ENCODE results near the gene EED. TPM values are rescaled to one million over a fixed set of nuclear protein-coding genes. Genes with fewer than 3 reads are reported as not detected.
"Not testable (repeated sequence)": the region's sequence is repeated elsewhere in the genome, so short reads cannot be mapped to it uniquely, and the experiment has no call there.

The EED gene
- polyA plus RNA-seq, 1 donor from 2014 or later: 40.1 TPM

DNA sequence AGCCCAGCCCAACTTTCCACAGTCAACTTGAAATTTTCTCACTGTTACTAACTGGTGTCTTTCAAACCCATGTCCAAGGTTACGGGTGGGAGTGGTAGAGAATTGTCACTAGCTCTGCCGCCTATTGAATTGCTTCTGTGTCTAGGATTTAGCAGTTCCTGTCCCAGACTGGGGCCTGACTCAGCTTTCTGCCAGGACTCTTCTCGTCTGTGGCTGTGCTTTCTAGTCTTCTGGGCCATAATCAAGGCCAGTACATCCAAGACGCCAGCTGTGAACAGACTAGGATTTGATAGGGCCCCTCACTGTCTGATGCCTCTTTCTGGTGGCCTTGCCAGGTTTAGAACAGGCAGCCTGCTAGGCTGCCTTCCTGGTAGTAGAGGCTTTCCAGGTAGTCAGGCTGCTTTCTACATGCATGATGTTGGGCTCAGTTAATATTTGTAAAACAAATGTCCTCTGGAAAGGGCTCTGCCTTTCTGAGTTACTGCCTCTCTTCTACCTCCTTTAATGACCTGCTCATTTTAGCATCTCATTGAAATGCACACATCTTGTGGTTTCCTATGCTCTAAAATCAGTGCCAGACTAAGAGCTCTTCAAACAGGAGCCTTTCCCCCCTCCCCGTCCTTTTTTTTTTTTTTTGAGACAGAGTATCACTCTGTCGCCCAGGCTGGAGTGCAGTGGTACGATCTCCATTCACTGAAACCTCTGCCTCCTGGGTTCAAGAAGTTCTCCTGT, 44.4 kb downstream of the EED start:
- Histone ChIP-seq H2AFZ (ENCODE audit: low read depth, low read length) (no peak overlapping the region), H3K27me3 (ENCODE audit: insufficient read depth, low read depth, low read length) (no peaks in the 10 kb centered on the region), H3K79me2 (replicated peaks; ENCODE audit: insufficient read depth, low read length) (no peaks in the 10 kb centered on the region), H3K9me2 (ENCODE audit: insufficient read depth, low read length) (no peaks in the 10 kb centered on the region), H3K36me3 (ENCODE audit: insufficient read depth, low read length) (no peaks in the 10 kb centered on the region), H3K9ac (ENCODE audit: low read length) (no peak overlapping the region), H3K9me3 (ENCODE audit: low read length) (no peaks in the 10 kb centered on the region), H3K27ac (ENCODE audit: low read length) (no peak overlapping the region), H3K4me3 (ENCODE audit: low read length) (no peak overlapping the region), H4K20me1 (ENCODE audit: insufficient read depth) (no peaks in the 10 kb centered on the region), H3K4me2 (ENCODE audit: low read length) (no peak overlapping the region), H3F3A (ENCODE audit: insufficient read depth, low read length, poor library complexity, severe bottlenecking) (no peaks in the 10 kb centered on the region)
- no peak for TF ChIP-seq MXI1 (conservative IDR thresholded peaks at IDR 0.05; ENCODE audit: poor library complexity, severe bottlenecking)
- TF ChIP-seq, protein P1, sequence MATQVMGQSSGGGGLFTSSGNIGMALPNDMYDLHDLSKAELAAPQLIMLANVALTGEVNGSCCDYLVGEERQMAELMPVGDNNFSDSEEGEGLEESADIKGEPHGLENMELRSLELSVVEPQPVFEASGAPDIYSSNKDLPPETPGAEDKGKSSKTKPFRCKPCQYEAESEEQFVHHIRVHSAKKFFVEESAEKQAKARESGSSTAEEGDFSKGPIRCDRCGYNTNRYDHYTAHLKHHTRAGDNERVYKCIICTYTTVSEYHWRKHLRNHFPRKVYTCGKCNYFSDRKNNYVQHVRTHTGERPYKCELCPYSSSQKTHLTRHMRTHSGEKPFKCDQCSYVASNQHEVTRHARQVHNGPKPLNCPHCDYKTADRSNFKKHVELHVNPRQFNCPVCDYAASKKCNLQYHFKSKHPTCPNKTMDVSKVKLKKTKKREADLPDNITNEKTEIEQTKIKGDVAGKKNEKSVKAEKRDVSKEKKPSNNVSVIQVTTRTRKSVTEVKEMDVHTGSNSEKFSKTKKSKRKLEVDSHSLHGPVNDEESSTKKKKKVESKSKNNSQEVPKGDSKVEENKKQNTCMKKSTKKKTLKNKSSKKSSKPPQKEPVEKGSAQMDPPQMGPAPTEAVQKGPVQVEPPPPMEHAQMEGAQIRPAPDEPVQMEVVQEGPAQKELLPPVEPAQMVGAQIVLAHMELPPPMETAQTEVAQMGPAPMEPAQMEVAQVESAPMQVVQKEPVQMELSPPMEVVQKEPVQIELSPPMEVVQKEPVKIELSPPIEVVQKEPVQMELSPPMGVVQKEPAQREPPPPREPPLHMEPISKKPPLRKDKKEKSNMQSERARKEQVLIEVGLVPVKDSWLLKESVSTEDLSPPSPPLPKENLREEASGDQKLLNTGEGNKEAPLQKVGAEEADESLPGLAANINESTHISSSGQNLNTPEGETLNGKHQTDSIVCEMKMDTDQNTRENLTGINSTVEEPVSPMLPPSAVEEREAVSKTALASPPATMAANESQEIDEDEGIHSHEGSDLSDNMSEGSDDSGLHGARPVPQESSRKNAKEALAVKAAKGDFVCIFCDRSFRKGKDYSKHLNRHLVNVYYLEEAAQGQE (IDR thresholded peaks at IDR 0.05; ENCODE audit: borderline replicate concordance): no peak
- TF ChIP-seq EZH2 (IDR thresholded peaks at IDR 0.05; ENCODE audit: borderline replicate concordance, insufficient read depth, low read length, poor library complexity, severe bottlenecking): no peak
- TF ChIP-seq, protein P2, sequence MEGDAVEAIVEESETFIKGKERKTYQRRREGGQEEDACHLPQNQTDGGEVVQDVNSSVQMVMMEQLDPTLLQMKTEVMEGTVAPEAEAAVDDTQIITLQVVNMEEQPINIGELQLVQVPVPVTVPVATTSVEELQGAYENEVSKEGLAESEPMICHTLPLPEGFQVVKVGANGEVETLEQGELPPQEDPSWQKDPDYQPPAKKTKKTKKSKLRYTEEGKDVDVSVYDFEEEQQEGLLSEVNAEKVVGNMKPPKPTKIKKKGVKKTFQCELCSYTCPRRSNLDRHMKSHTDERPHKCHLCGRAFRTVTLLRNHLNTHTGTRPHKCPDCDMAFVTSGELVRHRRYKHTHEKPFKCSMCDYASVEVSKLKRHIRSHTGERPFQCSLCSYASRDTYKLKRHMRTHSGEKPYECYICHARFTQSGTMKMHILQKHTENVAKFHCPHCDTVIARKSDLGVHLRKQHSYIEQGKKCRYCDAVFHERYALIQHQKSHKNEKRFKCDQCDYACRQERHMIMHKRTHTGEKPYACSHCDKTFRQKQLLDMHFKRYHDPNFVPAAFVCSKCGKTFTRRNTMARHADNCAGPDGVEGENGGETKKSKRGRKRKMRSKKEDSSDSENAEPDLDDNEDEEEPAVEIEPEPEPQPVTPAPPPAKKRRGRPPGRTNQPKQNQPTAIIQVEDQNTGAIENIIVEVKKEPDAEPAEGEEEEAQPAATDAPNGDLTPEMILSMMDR (IDR thresholded peaks at IDR 0.05; ENCODE audit: poor library complexity, severe bottlenecking): no peak
- no peak for TF ChIP-seq RAD21 (conservative IDR thresholded peaks at IDR 0.05)
- TF ChIP-seq TAF1 (IDR thresholded peaks at IDR 0.05; ENCODE audit: low read depth): no peak
- TF ChIP-seq EP300 (conservative IDR thresholded peaks at IDR 0.05; ENCODE audit: poor library complexity, severe bottlenecking): no peak
- no peak for TF ChIP-seq SMC3 (conservative IDR thresholded peaks at IDR 0.05; ENCODE audit: poor library complexity)
- no peak for TF ChIP-seq POLR2AphosphoS5 (IDR thresholded peaks at IDR 0.05)

DNA sequence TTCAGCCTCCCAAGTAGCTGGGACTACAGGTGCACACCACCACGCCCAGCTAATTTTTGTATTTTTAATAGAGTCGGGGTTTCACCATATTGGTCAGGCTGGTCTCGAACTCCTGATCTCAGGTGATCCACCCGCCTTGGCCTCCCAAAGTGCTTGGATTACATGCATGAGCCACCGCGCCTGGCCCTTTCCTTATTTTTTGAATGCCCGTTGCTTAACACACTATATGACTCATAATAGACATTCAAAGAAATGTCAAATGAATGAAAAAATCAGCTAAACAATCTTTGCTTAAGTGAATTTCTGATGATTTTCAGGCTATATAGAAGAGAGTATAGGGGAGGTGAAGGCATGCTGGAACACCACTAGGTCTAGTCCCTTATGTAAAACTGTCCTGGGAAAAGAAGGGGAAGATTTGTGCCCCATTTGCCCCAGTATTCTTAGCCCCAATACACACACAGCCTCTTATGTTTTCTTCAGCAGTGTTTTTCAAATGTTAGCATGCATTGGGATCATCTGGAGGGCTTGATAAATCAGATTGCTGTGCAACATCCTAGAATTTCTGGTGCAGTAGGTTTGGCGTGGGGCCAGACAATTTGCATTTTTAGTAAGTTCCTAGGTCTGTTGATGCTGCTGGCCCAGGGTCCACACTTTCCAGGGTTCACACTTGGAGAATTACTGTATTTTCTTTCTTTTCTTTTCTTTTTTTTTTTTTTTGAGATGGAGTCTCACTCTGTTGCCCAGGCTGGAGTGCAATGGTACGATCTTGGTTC, 45.1 kb downstream of the EED start:
- H3K27me3 ChIP-seq (ENCODE audit: insufficient read depth, low read depth, low read length); H3K36me3 ChIP-seq (ENCODE audit: insufficient read depth, low read length); H3K27ac ChIP-seq (ENCODE audit: low read length); H2AFZ ChIP-seq (ENCODE audit: low read depth, low read length); H4K20me1 ChIP-seq (ENCODE audit: insufficient read depth); H3F3A ChIP-seq (ENCODE audit: insufficient read depth, low read length, poor library complexity, severe bottlenecking); H3K9me3 ChIP-seq (ENCODE audit: low read length); H3K9me2 ChIP-seq (ENCODE audit: insufficient read depth, low read length); H3K4me2 ChIP-seq (ENCODE audit: low read length); H3K79me2 ChIP-seq (replicated peaks; ENCODE audit: insufficient read depth, low read length); H3K9ac ChIP-seq (ENCODE audit: low read length); H3K4me3 ChIP-seq (ENCODE audit: low read length): not testable (repeated sequence)
